Left lung (tissue), 10 donors: ENCODE results near the gene PCDHGA9. TPM values are rescaled to one million over a fixed set of nuclear protein-coding genes. Genes with fewer than 3 reads are reported as not detected.

ENCODE experiments used
- ATAC-seq: fragments of 200-7000 bp; cut with Tn5 transposase; one replicate; pipeline ENCODE4 v1.9.1; 2020; ENCODE audit warnings: moderate library complexity
- DNase-seq, 4 donors: peaks; one replicate each; pipeline ENCODE4 v3.0.0-alpha.2; 2013 to 2020
- H3K27ac ChIP-seq, 2 donors: fragments of 200-600 bp; sonication (generic) in 1 of 2; one replicate each; pipeline versions ENCODE4 v1.5.0 to v1.8.0; 2020 to 2021
- H3K27me3 ChIP-seq, 2 donors: fragments of 200-600 bp; sonication (generic) in 1 of 2; one replicate each; pipeline versions ENCODE4 v1.5.0 to v1.8.0; 2020 to 2021
- H3K36me3 ChIP-seq, 2 donors: fragments of 200-600 bp; sonication (generic) in 1 of 2; one replicate each; pipeline versions ENCODE4 v1.5.0 to v1.8.0; 2020 to 2021
- H3K4me1 ChIP-seq, 2 donors: fragments of 200-600 bp; one replicate each; pipeline ENCODE4 v1.8.0; 2021
- H3K4me3 ChIP-seq, 2 donors: fragments of 200-600 bp; sonication (generic) in 1 of 2; one replicate each; pipeline versions ENCODE4 v1.5.0 to v1.8.0; 2020 to 2021; ENCODE audit warnings: mild to moderate bottlenecking in 1 of 2
- H3K9me3 ChIP-seq, 2 donors: fragments of 200-600 bp; sonication (generic) in 1 of 2; one replicate each; pipeline versions ENCODE4 v1.5.0 to v1.8.0; 2020 to 2021
- intact Hi-C, 2 donors: fragments of 100-400 bp; cut with DNase I; formaldehyde crosslinking; loops; one replicate each; pipeline versions ENCODE4 v1.11.2 to v1.14.2; 2022
- polyA plus RNA-seq, 6 donors: library from polyadenylated mRNA; unstranded; fragments of 120-200 nt; gene quantifications; one replicate each; pipeline ENCODE4 v1.2.1, GENCODE V29; 2013; ENCODE audit not compliant: insufficient read length in 6 of 6
- total RNA-seq, 2 donors: library from RNA; stranded (reverse); fragmentation: NEBNext Ultra II Directional; extraction: Animal tissue kit (Norgen Biotek cat#: 25700); gene quantifications; one replicate each; pipeline ENCODE4 v1.2.1, GENCODE V29; 2021
- TF ChIP-seq, protein P1 (sequence below), 2 donors: fragments of 200-600 bp; sonication (generic) in 1 of 2; IDR thresholded peaks; one replicate each; pipeline versions ENCODE4 v1.5.0 to v1.8.0; 2021; ENCODE audit warnings: antibody characterized with exemption in 2 of 2
- donor health status: DM: no; HTN: yes; CAD: no.
- donor health status: DM: no; HTN: no; CAD: no.

Gene PCDHGA9
- total and polyA plus RNA-seq, 8 donors = 4.0 to 7.2 (median 5.7) TPM

DNA sequence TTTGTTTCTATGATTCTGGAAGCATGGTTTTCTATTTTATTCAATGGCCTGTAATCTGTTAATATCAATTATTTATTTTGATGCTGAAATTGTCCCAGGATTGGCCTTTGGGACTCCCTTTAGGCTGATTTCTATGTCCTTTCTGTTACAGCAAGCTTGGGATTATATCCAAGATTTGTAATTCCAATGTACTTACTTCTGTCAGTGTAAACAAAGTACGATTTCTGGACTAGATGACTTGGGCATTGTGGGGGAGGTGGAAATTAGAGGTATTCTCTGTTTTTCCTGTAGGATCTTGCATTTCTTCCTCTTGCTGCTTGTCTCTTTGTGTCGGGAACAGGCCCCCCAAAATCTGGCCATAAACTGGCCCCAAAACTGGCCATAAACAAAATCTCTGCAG lies 31.4 kb downstream of the PCDHGA9 start:
- TF ChIP-seq, protein P1, sequence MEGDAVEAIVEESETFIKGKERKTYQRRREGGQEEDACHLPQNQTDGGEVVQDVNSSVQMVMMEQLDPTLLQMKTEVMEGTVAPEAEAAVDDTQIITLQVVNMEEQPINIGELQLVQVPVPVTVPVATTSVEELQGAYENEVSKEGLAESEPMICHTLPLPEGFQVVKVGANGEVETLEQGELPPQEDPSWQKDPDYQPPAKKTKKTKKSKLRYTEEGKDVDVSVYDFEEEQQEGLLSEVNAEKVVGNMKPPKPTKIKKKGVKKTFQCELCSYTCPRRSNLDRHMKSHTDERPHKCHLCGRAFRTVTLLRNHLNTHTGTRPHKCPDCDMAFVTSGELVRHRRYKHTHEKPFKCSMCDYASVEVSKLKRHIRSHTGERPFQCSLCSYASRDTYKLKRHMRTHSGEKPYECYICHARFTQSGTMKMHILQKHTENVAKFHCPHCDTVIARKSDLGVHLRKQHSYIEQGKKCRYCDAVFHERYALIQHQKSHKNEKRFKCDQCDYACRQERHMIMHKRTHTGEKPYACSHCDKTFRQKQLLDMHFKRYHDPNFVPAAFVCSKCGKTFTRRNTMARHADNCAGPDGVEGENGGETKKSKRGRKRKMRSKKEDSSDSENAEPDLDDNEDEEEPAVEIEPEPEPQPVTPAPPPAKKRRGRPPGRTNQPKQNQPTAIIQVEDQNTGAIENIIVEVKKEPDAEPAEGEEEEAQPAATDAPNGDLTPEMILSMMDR (IDR thresholded peaks at IDR 0.05) = no peak
- no peak overlapping the region for H3K27ac ChIP-seq
- intact Hi-C loops = loop anchor here in 1 of 2 donors (5.0 kb wide), 1 partner anchor 42 kb away; the partner anchor contains the start of gene PCDHGA8
- peaks cover 19 to 51% of the 10 kb centered on the region in 2 donors for H3K27me3 ChIP-seq
- H3K4me3 ChIP-seq = no peak overlapping the region
- ATAC-seq (no peak), DNase-seq (no peak)
- H3K9me3 ChIP-seq = peaks cover 0 to 77% of the 10 kb centered on the region in 2 donors
- no peaks in the 10 kb centered on the region for H3K36me3 ChIP-seq
- peaks cover 0 to 4% of the 10 kb centered on the region in 2 donors for H3K4me1 ChIP-seq

DNA sequence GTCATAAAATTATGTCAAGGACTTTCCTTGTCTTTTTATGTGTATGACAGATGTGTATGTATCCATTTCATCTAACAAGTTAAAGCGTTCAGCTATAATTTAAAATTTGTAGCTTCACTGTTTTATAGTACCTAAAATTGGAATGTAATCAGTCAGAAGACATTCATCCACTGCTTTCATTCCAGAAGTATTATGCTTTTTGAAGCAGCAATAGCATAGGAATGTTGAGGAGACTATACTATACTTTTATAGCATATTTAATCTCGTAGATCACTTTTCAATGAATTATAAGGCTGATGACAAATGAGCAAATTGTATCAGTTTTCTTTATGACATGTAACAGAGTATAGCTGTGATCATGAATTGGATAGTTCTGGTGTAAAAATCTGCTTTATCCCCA lies 34.6 kb downstream of the PCDHGA9 start:
- ATAC-seq (no peak), DNase-seq (no peak)
- Histone ChIP-seq H3K27ac (no peak overlapping the region), H3K27me3 (peaks cover 6 to 19% of the 10 kb centered on the region in 2 donors), H3K36me3 (no peaks in the 10 kb centered on the region), H3K4me3 (no peak overlapping the region), H3K9me3 (peaks cover 5 to 82% of the 10 kb centered on the region in 2 donors), H3K4me1 (no peaks in the 10 kb centered on the region)
- TF ChIP-seq, protein P1 (IDR thresholded peaks at IDR 0.05) = no peak
- intact Hi-C loops = no loop called here

DNA sequence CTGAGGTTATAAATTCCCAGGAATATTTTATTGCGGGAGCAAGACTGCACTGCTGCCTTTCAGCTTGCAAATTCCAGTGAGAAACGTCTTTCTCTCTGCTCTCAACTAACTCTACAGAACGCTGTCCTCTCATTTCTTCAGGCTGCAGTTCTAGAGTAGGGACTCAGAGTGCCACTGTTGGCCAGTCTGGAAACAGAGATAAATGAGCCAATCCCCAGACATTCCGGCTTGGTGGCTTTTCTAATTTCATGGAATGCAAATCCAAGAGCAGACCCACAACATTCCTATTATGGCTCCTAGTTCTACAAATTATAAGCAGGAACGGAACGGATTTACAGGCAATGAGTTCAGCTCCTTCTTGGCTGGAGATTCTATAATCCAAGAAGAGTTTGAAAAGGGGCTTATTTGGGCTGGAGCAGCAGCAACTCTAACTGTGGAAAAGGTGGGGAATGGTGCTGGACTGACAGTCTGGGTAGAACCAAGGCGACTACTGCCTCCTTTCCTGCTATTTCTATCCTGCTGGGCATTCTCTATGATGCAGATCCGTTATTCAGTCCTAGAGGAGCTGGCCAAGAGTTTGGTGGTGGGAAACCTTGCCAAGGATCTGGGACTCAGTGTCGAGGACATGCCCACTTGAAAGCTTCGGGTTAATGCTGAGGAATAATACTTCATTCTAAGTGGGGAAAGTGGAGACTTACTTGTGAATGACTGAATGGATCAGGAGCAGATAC lies 37.0 kb downstream of the PCDHGA9 start:
- Histone ChIP-seq H3K36me3 (no peaks in the 10 kb centered on the region), H3K9me3 (peaks cover 5 to 64% of the 10 kb centered on the region in 2 donors), H3K27ac (no peak overlapping the region), H3K4me1 (no peaks in the 10 kb centered on the region), H3K27me3 (no peaks in the 10 kb centered on the region), H3K4me3 (no peak overlapping the region)
- intact Hi-C loops = no loop called here
- TF ChIP-seq, protein P1 (IDR thresholded peaks at IDR 0.05) = no peak
- no peak for DNase-seq
- ATAC-seq = no peak

DNA sequence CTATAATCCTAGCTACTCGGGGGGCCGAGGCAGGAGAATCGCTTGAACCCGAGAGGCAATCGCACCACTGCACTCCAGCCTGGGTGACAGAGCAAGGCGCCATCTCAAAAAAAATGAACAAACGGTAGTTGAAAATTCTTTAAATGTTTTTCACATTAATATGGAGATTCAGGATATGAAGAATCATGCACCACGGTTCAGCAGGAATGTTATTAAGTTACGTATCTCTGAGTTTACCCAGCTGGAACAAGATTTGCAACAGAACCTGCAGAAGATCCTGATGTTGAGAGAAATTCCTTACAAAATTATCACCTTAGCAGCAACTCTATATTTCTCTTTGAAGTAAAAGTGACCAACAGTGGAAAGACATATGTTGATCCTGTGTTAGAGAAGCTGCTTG lies 37.8 kb downstream of the PCDHGA9 start:
- no peak for DNase-seq
- H3K9me3 ChIP-seq = peaks cover 5 to 61% of the 10 kb centered on the region in 2 donors
- H3K4me1 ChIP-seq = no peaks in the 10 kb centered on the region
- no peaks in the 10 kb centered on the region for H3K27me3 ChIP-seq
- H3K36me3 ChIP-seq = no peaks in the 10 kb centered on the region
- no peak overlapping the region for H3K4me3 ChIP-seq
- TF ChIP-seq, protein P1 (IDR thresholded peaks at IDR 0.05) = no peak
- intact Hi-C loops = no loop called here
- no peak for ATAC-seq
- H3K27ac ChIP-seq = no peak overlapping the region

DNA sequence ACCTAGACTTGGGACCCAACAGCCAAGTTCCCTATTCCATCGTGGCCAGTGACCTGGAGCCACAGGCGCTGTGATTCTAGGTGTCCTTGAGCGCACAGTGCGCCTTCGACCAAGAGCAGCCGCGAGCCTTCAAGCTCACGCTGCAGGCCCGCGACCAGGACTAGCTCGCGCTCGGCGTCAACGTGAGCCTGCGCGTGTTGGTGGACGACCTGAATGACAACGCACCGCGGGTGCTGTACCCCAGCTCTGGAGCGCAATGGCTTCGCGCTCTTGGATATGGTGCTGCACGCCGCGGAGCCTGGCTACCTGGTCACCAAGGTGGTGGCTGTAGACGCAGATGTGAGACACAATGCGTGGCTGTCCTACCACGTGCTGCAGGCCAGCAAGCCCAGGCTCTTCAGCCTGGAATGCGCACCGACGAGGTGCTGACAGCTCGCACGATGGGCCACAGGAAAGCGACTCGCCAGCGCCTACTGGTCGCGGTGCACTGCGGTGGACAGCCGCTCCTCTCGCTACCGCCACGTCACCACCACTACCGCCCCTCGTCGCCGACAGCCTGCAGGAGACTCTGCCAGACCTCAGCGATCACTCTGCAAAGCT lies 39.1 kb downstream of the PCDHGA9 start:
- Histone ChIP-seq H3K27me3 (no peaks in the 10 kb centered on the region), H3K36me3 (no peaks in the 10 kb centered on the region), H3K27ac (no peak overlapping the region), H3K9me3 (peaks cover 5 to 48% of the 10 kb centered on the region in 2 donors), H3K4me3 (no peak overlapping the region), H3K4me1 (no peaks in the 10 kb centered on the region)
- intact Hi-C loops = no loop called here
- TF ChIP-seq, protein P1 (IDR thresholded peaks at IDR 0.05) = no peak
- no peak for DNase-seq
- ATAC-seq = no peak
